Measurements from ENCODE around the gene SND1.

SND1 gene

GRCh38 chr7:127758105-127758504 is 106.1 kb downstream of the SND1 start:
- no peaks in the 10 kb centered on the region for H3K9me3 ChIP-seq (ENCODE audit: severe bottlenecking)
- H3K4me3 ChIP-seq (ENCODE audit: low read depth, low read length) = no peak overlapping the region
- no peaks in the 10 kb centered on the region for H3K36me3 ChIP-seq
- TF ChIP-seq, protein P1, sequence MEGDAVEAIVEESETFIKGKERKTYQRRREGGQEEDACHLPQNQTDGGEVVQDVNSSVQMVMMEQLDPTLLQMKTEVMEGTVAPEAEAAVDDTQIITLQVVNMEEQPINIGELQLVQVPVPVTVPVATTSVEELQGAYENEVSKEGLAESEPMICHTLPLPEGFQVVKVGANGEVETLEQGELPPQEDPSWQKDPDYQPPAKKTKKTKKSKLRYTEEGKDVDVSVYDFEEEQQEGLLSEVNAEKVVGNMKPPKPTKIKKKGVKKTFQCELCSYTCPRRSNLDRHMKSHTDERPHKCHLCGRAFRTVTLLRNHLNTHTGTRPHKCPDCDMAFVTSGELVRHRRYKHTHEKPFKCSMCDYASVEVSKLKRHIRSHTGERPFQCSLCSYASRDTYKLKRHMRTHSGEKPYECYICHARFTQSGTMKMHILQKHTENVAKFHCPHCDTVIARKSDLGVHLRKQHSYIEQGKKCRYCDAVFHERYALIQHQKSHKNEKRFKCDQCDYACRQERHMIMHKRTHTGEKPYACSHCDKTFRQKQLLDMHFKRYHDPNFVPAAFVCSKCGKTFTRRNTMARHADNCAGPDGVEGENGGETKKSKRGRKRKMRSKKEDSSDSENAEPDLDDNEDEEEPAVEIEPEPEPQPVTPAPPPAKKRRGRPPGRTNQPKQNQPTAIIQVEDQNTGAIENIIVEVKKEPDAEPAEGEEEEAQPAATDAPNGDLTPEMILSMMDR (IDR thresholded peaks at IDR 0.05; ENCODE audit: low read depth, low read length) = no peak
- H3K27ac ChIP-seq = no peak overlapping the region
- DNase-seq = no peak
- no peaks in the 10 kb centered on the region for H3K27me3 ChIP-seq (ENCODE audit: insufficient read depth, low read depth, severe bottlenecking)

DNA sequence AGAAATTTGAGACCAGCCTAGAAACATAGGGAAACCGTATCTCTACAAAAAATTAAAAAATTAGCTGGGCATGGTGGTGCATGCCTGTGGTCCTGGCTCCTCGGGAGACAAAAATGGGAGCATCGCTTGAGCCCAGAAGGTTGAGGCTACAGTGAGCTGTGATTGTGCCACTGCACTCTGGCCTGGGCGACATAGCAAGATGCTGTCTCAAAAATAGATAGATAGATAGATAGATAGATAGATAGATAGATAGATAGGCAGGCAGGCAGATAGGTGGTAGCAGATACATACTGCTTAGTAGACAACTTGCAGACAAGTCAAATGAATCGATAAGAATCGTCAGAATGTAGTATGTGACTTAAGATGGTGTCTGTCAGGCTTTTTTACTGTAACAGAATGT is 106.9 kb downstream of the SND1 start:
- no peak overlapping the region for H3K27ac ChIP-seq
- H3K4me3 ChIP-seq (ENCODE audit: low read depth, low read length) = no peak overlapping the region
- no peaks in the 10 kb centered on the region for H3K27me3 ChIP-seq (ENCODE audit: insufficient read depth, low read depth, severe bottlenecking)
- TF ChIP-seq, protein P1 (IDR thresholded peaks at IDR 0.05; ENCODE audit: low read depth, low read length) = no peak
- no peak for DNase-seq
- no peaks in the 10 kb centered on the region for H3K9me3 ChIP-seq (ENCODE audit: severe bottlenecking)
- no peaks in the 10 kb centered on the region for H3K36me3 ChIP-seq

DNA sequence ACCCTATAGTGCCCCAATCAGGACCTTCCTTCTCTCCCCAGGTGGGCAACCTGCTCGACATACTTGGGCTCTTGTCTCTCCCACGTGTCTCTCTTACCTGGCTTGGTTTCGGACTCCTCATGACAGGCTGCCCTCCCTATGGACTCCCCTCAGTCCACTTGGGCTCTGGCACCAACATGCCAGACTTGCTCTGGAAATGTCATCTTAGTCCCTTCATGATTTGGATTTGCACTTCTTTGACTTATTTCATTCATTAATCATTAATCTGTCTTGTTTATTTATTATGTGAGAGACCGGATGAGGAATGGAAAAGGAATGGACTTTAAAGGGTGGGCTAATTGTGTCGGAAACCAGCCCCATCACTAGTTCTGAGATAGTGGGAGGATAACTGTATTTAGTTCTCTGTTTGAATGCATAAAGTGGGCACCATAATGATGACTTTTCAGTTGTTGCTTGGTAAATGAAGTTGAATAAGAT is 108.0 kb downstream of the SND1 start:
- Histone ChIP-seq H3K9me3 (ENCODE audit: severe bottlenecking) (no peaks in the 10 kb centered on the region), H3K27me3 (ENCODE audit: insufficient read depth, low read depth, severe bottlenecking) (no peaks in the 10 kb centered on the region), H3K27ac (no peak overlapping the region), H3K36me3 (no peaks in the 10 kb centered on the region), H3K4me3 (ENCODE audit: low read depth, low read length) (no peak overlapping the region)
- TF ChIP-seq, protein P1 (IDR thresholded peaks at IDR 0.05; ENCODE audit: low read depth, low read length) = no peak
- no peak for DNase-seq

DNA sequence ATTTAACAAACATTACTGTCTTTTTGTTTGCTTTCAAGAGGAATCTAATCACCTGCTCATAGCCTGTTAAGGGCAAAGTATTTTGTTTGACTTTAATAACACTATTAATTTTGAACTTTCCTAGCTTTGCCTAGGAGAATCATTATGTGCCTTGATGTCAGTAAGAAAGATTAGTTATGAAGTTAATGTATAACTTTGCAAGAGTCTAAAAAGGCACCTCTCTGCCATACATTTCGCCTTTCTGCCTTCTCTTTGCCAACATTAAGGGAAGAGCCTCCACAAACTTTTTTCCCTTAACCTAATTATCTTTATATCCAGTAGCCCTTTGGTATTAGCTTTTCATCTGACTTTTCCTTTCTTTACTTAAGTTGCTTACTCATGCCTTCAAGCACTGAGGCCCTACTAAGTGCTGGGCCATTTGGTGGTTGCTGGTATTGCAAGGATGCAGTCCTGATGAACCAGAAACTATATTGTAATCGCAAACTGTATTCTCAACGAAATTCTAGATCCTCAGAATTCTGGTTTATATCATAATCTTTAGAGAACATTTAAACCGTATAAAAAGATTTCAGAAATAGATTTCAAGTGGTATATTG is 108.5 kb downstream of the SND1 start:
- no peak for DNase-seq
- no peak overlapping the region for H3K27ac ChIP-seq
- no peaks in the 10 kb centered on the region for H3K9me3 ChIP-seq (ENCODE audit: severe bottlenecking)
- TF ChIP-seq, protein P1 (IDR thresholded peaks at IDR 0.05; ENCODE audit: low read depth, low read length) = no peak
- H3K36me3 ChIP-seq = no peaks in the 10 kb centered on the region
- no peaks in the 10 kb centered on the region for H3K27me3 ChIP-seq (ENCODE audit: insufficient read depth, low read depth, severe bottlenecking)
- H3K4me3 ChIP-seq (ENCODE audit: low read depth, low read length) = no peak overlapping the region

- Histone ChIP-seq H3K4me3 (ENCODE audit: low read depth, low read length) (no peak overlapping the region), H3K36me3 (no peaks in the 10 kb centered on the region), H3K27me3 (ENCODE audit: insufficient read depth, low read depth, severe bottlenecking) (no peaks in the 10 kb centered on the region), H3K9me3 (ENCODE audit: severe bottlenecking) (no peaks in the 10 kb centered on the region), H3K27ac (no peak overlapping the region)
- TF ChIP-seq, protein P1 (IDR thresholded peaks at IDR 0.05; ENCODE audit: low read depth, low read length) = no peak
- no peak for DNase-seq
Observed at GRCh38 chr7:127761196-127761595, 109.2 kb downstream of the SND1 start.

GRCh38 chr7:127764681-127765080 is 112.7 kb downstream of the SND1 start:
- no peak overlapping the region for H3K27ac ChIP-seq
- no peaks in the 10 kb centered on the region for H3K27me3 ChIP-seq (ENCODE audit: insufficient read depth, low read depth, severe bottlenecking)
- TF ChIP-seq, protein P1 (IDR thresholded peaks at IDR 0.05; ENCODE audit: low read depth, low read length) = no peak
- no peaks in the 10 kb centered on the region for H3K9me3 ChIP-seq (ENCODE audit: severe bottlenecking)
- DNase-seq = no peak
- no peaks in the 10 kb centered on the region for H3K36me3 ChIP-seq
- no peak overlapping the region for H3K4me3 ChIP-seq (ENCODE audit: low read depth, low read length)
